ENCODE data around the gene SLC30A7.
"Not testable (repeated sequence)": the region's sequence is repeated elsewhere in the genome, so short reads cannot be mapped to it uniquely, and the experiment has no call there.

Gene SLC30A7, protein sequence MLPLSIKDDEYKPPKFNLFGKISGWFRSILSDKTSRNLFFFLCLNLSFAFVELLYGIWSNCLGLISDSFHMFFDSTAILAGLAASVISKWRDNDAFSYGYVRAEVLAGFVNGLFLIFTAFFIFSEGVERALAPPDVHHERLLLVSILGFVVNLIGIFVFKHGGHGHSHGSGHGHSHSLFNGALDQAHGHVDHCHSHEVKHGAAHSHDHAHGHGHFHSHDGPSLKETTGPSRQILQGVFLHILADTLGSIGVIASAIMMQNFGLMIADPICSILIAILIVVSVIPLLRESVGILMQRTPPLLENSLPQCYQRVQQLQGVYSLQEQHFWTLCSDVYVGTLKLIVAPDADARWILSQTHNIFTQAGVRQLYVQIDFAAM

DNA sequence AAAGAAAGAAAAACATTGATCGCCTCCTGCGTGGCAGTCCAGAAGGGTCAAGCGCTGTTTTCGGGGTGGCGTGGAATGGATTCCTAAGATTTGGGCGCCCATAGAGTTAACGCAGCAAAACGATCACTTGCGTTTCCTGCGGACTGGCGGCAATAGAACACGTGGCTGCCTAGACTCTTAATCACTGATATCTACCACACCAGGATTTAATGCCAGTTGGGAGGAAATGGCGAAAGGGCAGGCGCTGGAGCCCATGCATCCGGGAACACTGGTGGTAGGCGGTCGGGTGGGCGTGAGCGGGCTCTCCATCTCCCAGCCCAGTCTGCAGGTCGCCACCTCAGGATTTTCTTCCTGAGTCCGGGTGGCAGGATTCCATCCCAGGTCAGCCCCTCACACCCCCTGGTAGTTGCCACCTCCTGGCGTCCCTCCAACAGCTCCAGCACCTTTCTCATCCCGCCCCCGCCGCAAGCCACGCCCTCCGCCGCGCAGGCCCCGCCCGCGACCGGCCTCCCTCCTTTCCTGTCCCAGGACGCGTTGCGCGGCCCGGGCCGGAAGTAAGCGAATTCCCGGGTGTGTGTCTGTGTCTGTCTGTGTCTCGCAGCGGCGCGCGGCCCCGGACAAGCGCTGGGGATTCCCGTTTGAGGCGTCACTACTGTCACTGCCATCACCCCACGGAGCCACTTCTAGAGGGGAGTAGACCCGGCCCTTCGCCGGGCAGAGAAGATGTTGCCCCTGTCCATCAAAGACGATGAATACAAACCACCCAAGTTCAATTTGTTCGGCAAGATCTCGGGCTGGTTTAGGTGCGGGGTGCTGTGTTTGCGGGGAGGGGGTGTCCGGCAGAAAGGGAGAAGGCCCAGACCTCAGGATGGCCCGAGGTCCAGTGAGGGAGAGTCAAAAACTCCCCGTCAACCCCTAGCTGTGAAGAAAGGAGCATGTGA, at the start of gene SLC30A7:
Gene SLC30A7, plus strand, starts transcription at position 551 of the 941 bp plus-strand sequence. Its CDS starts 173 bp downstream, at position 724.
- DNase-seq = peak; percentile 41

DNA sequence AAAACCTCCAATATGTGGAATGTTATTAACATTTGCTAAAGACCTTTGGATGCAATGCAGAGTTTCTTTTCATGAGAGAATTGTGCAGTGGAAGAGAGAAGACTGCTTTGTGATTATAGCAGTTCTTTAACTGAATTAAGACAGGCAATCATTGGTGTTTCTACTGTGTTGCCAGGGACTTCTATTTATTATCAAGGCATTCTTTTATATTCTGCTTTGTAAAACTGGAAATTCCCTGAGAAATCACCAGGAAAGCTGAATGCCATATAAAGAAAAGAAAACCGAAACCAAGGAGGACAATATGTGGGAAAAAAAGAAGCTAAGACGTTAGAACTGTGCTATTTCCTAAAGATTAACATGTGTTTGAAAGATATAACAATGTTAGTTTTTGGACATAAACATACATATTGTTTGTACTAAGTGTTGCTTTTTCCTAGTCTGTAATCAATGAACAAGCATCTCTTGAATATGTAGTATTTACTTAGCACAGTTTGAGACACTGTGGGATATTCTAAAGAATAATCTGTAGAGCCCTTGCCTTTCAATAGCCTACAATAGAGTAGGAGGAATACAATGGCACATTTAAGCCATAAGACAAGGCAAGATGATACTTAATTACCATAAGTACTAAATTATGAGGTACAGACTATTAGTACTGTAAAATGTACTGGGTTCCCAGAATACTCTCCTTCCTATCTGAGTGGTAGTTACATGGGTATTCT, 48.4 kb upstream of the SLC30A7 start:
- DNase-seq = no peak

DNA sequence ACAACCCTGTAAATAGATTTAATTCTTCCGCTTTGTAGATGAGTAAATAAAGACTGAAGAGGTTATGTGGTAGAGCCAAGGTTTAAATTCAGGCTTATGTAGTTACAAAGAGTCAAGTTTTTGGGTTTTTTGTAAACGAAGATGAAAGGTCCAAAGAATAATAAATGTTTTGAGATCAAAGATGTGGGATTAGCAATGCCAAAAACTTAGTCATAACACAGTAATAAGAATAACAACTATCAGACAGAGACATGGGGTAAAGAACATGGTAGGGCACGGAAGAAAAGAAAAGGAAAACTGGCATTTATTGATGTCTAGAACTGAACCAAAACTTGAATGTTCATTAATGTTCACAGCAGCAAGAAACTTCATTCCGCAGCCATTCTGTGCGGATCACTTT, 44.2 kb upstream of the SLC30A7 start:
- DNase-seq = no peak

DNA sequence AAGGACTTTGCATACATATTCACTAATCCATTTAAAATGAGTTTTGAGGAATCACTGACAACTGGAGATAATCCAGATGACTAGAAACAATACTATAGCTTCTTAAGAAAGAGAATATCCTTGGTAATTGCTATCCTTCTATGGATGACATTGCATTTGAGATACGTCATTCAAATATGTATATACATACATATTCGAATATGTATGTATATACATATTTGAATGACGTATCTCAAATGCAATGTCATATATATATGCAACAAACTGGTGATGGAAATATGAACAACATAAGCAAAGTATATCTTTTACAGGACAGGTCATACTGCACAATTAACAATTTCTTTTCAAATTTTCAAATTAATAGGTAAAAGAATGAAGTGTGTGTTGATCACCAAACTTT, 42.9 kb upstream of the SLC30A7 start:
- DNase-seq = no peak

DNA sequence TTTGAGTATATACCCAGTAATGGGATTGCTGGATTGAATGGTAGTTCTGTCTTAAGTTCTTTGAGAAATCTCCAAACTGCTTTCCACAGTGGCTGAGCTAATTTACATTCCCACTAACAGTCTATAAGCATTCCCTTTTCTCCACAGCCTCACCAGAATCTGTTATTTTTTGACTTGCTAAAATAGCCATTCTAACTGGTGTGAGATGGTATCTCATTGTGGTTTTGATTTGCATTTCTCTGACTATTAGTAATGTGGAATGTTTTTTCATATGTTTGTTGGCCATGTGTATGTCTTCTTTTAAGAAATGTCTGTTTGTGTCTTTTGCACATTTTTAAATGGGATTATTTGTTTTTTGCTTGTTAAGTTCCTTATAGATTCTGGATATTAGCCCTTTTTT, 40.8 kb upstream of the SLC30A7 start:
- not testable (repeated sequence) for DNase-seq

DNA sequence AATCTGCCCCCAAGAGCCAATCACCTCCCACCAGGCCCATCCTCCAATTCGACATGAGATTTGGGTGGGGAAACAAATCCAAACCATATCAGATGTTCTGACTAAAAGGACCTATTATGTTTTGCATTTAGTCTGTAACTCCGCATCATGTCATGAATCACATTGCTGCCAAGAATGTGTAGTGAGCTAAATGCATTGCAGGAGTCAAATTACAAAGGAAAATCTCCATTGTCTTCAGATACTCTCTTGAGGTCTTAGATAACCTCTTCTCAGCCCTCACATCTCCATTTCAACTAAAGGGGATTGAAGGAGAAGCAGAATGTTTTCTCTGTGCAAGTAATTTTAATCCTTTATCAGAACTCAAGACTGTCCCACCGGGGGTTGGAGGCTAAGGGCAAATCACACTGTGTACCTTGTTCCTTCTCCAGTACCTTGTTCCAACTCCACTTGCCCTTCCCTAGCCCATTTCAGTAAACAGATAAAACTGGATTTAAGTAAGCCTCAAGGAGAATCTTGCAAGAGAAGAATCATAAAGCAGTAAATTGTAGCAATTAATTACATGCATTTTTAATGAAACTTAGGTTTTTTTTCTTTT, 35.4 kb upstream of the SLC30A7 start:
- DNase-seq = no peak

DNA sequence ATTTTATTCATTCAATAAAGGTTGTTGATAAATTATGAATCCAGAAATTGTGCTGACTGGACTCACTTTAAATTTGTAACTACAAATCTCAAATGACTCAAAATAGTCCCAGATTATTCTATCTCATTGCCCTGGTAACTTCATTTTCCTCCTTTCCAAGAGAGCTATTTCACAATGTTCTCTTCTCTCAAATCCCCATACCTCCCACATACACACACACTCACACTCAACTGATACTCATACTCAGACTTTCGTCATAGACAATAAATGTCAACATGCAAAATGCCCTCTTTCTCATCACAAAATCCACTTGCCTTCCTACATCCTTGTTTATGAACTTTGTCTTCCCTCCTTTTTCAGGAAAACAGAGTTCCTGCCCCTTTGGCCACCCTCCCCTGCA, 34.5 kb upstream of the SLC30A7 start:
- no peak for DNase-seq

DNA sequence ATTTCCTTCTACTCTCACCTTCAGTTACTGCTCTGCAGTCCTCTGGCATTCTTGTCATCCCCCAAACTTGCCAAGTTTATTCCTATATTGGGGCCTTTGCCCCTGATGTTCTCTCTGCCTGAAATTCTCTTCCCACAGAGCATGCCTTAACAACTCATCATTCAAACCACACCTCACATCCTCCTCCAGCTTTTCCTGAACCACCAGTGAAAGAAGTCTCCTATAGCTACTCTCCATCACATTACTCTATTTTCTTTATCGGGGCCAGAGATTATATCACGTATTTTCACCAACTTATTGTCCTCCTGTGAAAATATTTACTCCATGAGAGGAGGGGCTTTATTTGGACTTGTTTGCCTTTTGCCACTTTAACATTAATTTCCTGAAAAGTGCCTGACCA, 33.3 kb upstream of the SLC30A7 start:
- DNase-seq = no peak

DNA sequence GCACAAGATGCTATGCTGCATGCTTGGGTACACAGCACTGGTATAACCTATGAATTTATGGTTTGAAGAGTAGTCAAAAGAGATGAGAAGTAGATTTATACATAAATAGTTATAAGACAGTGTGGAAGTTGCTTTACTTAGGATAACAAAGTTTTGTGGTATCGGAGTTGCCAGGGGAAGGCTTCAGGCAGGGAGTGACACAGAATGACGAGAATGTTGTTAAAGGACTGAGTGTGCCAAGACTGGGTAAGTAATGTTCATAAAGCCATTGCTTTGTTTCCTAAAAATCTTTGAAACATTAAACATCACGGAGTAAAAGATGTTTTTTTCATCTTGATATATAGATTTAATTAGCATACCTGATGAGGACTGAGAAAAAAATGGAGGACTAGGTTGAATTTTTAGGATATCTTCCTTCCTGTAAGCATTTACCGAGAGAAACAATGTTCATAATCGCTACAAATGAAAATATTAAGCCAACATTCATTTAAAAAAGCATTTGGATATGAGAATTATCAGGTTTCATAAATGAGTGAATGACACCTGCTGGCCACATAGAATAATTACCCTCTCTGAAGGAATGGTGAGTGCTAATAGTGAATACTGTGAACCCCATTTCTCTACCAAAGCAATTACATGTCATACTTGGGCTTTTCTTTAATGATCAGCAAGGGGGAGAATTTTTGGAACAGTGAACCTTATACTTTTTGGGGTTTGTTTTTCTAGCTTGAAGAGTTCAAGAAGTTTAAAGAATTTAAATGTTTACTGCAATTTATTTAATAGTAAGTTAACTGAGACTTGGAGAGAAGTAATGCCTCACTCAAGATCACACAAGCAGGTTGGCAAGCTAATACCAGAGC, 29.6 kb upstream of the SLC30A7 start:
- no peak for DNase-seq

DNA sequence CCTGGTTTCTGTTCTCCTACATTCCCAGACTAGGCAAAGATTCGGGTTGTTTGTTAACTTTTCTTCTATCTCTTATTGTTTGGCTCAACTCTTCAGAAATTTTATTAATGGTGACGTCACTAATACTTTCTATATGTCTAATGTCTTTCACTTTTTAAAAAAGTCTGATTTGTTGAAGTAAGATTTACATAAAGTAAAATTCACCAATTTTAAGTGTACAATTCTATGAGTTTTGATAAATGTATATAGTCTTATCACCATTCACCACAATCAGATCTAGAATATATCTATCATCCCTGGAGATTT, 29.0 kb upstream of the SLC30A7 start:
- DNase-seq = no peak

DNA sequence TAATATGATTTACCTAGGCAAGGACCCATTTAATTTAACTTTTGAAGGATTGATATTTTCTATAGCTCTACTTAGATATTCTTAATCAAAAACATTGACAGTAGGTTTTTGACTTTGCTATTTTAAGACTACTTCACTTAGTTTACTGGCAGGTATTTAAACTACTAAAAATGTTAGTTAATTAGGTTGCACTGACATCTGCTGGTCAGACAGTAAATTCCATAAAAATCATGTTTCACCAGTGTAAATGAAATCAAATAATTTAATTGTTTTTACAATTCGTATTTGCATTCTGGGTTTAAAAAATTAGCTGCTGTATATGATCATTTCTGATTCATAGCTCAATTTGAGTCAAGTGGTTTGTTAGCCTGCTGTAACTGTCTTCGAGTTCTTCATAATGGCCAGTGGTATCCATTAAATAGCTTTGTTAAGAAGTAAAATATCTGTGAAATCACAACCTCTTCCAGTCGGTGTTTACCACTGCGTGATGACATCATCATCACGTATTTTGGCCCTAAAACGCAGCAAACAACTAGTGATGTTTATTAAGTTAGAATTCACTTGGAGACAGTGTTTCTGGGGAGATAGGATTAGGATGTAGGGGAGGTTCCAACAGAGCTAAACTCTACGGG, 27.4 kb upstream of the SLC30A7 start:
- no peak for DNase-seq

DNA sequence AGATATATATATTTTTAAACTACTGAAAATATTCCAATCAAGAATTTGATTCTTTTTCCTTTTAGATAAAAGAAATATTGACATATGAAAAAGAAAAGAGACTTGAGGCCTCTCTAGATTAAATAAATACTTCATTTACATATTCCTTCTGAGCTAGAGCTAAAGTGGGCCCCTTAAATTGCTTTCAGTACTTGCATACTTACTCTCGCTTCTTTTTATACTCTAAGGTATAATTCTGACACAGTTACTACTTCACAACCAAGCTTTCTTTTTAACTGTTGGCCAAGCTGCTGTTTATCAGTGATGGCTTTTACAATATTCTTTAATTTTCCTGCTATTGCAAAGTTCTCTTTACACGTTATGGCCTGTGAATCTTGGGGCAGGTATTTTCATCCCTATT, 25.9 kb upstream of the SLC30A7 start:
- no peak for DNase-seq

DNA sequence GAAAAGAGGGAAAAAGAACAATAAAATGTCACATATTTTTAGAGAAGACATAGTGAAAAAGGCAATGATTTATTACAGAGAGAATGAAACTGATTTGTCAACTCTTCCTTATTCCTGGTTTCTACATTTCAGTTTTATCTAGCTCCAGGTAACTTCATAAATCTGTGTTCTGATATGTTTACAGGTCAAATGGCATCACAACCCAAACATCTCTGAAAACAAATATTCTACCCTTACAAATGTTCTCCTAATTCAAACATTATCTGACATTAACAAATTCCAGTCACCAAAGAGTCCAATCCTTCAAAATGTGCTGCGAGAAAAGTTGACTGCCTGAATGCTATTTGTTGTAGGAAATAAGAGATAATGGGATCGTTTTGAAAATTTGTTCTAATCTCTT, 21.5 kb upstream of the SLC30A7 start:
- DNase-seq = no peak

DNA sequence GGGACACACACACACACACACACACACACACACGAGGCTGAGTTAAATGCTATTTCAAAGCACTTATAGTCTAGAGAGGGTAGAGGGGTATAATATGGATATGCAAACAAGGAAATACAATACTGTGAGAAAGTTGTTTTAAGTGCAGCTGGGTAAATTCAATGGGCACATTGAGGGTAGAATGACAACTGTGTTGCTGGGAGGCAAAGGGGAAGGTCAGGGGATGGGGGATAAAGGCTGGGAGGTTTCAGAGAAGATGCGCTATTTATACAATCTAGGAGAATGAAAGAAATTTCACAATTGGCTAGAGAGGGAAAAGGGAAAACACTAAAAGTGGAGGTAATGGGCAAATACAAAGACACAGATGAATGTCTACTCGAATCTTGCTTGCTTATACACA, 20.7 kb upstream of the SLC30A7 start:
- no peak for DNase-seq

DNA sequence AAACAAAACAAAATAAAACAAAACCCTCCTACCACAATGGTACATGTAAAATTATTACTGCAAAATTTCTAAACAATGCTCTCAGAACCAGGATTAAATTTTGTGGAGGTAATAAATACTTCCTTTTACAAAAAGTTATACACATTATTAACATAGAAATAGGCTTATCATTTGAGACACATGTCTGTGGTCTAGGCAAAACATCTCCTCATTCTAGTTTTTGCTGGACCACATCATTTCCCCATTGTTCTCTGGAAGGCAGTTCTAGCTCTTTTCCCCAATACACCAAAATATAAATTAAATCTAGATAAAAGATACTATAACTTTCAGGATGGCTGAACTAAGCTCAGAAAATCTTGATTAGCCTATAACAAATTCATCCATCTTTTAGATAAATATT, 19.6 kb upstream of the SLC30A7 start:
- no peak for DNase-seq

DNA sequence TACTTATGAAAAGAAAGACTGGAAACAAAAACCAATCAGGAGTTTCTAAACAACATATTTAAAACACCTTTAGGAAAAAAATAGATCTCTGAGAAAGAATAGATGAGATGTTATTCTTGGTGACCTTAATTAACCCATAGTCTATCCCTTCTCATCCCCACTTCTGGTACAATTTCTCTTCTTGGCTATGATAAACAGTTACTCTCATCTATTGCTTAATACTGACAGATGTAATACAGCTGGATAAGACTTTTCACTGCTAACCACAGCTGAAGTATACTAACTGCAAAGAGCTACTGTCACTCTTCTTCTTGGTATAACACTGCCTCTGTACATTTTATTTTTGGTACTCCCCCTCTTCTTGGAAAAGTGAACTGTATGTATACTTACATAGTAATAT, 16.5 kb upstream of the SLC30A7 start:
- no peak for DNase-seq

DNA sequence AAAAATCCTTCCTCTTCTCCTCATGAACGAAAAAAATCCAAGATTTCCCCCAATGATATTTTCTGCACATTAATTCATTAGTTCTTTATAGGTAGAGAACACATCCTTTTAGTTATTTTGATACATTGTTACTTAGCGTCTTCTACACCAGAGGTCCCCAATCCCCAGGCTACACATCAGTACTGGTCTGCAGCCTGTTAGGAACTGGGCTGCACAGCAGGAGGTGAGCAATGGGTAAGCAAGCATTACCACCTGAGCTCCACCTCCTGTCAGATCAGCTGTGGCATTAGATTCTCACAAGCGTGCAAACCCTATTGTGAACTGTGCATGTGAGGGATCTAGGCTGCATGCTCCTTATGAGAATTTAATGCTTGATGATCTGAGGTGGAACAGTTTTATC, 14.2 kb upstream of the SLC30A7 start:
- no peak for DNase-seq

DNA sequence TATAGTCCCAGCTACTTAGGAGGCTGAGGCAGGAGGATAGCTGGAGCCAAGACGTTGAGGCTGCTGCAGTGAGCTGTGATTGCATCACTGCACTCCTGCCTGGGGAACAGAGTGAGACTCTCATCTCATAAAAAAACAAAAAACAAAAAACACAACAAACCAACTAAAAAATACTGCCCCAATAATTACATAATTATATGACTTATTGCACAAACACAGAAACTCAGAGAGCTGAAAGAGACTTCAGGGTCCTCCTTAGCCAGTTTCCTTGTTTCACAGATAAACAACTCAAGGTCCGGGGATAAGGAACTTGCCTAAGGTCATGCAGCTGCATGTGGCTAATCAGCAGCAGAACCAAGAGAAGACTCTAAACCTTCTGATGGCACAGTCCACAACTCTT, 13.2 kb upstream of the SLC30A7 start:
- DNase-seq = no peak

DNA sequence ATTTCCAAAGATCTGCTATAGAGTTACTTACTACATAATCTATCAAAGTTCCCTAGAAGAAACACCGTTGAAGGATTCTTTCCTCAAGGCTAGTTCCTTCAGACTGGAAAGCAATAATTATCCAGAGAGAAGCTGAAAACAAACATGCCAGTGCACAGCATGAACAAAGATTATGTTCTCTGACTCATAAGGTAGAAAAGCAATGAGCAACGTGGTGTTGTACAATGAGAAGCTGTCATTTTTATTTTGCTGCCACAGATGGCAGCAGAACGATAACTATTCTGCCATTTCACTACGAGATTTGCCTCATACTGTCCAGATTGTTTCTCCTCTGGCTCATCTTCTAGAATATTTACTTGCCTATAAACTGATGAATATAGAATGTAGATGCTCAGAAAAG, 11.9 kb upstream of the SLC30A7 start:
- DNase-seq = no peak

DNA sequence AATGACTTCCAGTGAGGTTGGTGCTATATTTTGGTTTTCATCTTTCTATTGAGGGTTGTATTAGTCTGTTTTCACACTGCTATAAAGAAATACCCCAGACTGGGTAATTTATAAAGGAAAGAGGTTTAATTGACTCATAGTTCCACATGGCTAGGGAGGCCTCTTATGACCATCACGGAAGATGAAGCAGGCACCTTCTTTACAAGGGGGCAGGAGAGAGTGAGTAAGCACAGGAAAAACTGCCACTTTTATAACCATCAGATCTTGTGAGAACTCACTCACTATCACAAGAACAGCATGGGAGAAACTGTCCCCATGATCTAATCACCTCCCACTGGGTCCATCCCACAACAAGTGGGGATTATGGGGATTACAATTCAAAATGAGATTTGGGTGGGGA, 6.9 kb upstream of the SLC30A7 start:
- not testable (repeated sequence) for DNase-seq

DNA sequence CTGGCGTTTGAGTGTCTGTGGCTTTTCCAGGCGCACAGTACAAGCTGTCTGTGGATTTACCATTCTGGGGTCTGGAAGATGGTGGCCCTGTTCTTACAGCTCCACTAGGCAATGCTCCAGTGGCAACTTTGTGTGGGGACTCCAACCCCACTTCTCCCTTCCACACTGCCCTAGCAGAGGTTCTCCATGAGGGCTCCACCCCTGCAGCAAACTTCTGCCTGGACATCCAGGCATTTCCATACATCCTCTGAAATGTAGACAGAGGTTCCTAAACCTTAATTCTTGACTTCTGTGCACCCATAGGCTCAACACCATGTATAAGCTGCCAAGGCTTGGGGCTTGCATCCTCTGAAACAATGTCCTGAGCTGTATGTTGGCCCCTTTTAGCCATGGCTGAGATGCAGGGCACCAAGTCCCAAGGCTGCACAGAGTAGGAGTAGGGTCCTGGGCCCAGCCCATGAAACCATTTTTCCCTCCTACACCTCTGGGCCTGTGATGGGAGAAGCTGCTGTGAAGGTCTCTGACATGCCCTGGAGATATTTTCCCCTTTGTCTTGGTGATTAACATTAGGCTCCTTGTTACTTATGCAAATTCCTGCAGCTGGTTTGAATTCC, 5.9 kb upstream of the SLC30A7 start:
- not testable (repeated sequence) for DNase-seq

Measured in NCI-H2081 treated with DMSO at 0.1 percent for 48 hours (cell line).